HUES6 (cell line): Measurements from ENCODE around the gene ZBTB16.

Experiments
- H3K27ac ChIP-seq: 2 replicates; pipeline ENCODE4 v1.7.0; 2013; ENCODE audit warnings: low read depth, mild to moderate bottlenecking, low read length, inconsistent platforms
- H3K27me3 ChIP-seq: 2 replicates; pipeline ENCODE4 v1.6.1; 2013; ENCODE audit warnings: low read length; ENCODE audit not compliant: control insufficient read depth, insufficient read depth
- H3K36me3 ChIP-seq: 2 replicates; pipeline ENCODE4 v1.6.1; 2013; ENCODE audit warnings: low read length; ENCODE audit not compliant: control insufficient read depth, insufficient read depth
- H3K4me1 ChIP-seq: 2 replicates; pipeline ENCODE4 v1.6.1; 2013; ENCODE audit warnings: low read length; ENCODE audit not compliant: control insufficient read depth, insufficient read depth
- H3K4me3 ChIP-seq: 2 replicates; pipeline ENCODE4 v1.5.1; 2013; ENCODE audit warnings: low read depth, low read length
- H3K9ac ChIP-seq: one replicate; pipeline ENCODE4 v1.6.1; 2013; ENCODE audit warnings: mild to moderate bottlenecking, low read length
- H3K9me3 ChIP-seq: 2 replicates; pipeline ENCODE4 v1.6.1; 2013; ENCODE audit warnings: low read depth, low read length; ENCODE audit not compliant: control insufficient read depth, insufficient read depth

ZBTB16 gene

GRCh38 chr11:114174712-114175495 lies 115.4 kb downstream of the ZBTB16 start:
- Histone ChIP-seq H3K4me1 (peaks cover 3% of the 10 kb centered on the region; the same call in 1 of the 2 replicates), H3K27ac (no peak overlapping the region), H3K9ac (no peak overlapping the region), H3K9me3 (no peaks in the 10 kb centered on the region), H3K4me3 (no peak overlapping the region), H3K27me3 (no peaks in the 10 kb centered on the region; the same call in 1 of the 2 replicates), H3K36me3 (no peaks in the 10 kb centered on the region)

- Histone ChIP-seq H3K27ac (no peak overlapping the region), H3K36me3 (no peaks in the 10 kb centered on the region), H3K27me3 (no peaks in the 10 kb centered on the region; the same call in 1 of the 2 replicates), H3K9ac (no peak overlapping the region), H3K4me1 (no peaks in the 10 kb centered on the region; the same call in 1 of the 2 replicates), H3K9me3 (no peaks in the 10 kb centered on the region), H3K4me3 (no peak overlapping the region)
These were observed 116.2 kb downstream of the ZBTB16 start for GRCh38 chr11:114175706-114176105.

- Histone ChIP-seq H3K9ac (no peak overlapping the region), H3K4me1 (no peaks in the 10 kb centered on the region; the same call in 1 of the 2 replicates), H3K27me3 (no peaks in the 10 kb centered on the region; the same call in 1 of the 2 replicates), H3K27ac (no peak overlapping the region), H3K4me3 (no peak overlapping the region), H3K9me3 (no peaks in the 10 kb centered on the region), H3K36me3 (no peaks in the 10 kb centered on the region)
These were observed 116.8 kb downstream of the ZBTB16 start for GRCh38 chr11:114176321-114176720.

GRCh38 chr11:114178656-114179055 lies 119.1 kb downstream of the ZBTB16 start:
- no peak overlapping the region for H3K27ac ChIP-seq
- no peaks in the 10 kb centered on the region for H3K4me1 ChIP-seq
- H3K27me3 ChIP-seq, result no peaks in the 10 kb centered on the region; the same call in 1 of the 2 replicates
- no peak overlapping the region for H3K4me3 ChIP-seq
- no peaks in the 10 kb centered on the region for H3K36me3 ChIP-seq
- H3K9ac ChIP-seq, result no peak overlapping the region
- no peaks in the 10 kb centered on the region for H3K9me3 ChIP-seq

GRCh38 chr11:114179234-114179941 lies 119.9 kb downstream of the ZBTB16 start:
- no peaks in the 10 kb centered on the region; the same call in 1 of the 2 replicates for H3K27me3 ChIP-seq
- no peak overlapping the region for H3K9ac ChIP-seq
- no peaks in the 10 kb centered on the region for H3K36me3 ChIP-seq
- H3K4me3 ChIP-seq, result no peak overlapping the region
- no peaks in the 10 kb centered on the region for H3K9me3 ChIP-seq
- H3K4me1 ChIP-seq, result no peaks in the 10 kb centered on the region
- H3K27ac ChIP-seq, result no peak overlapping the region

GRCh38 chr11:114180301-114181055 lies 121.0 kb downstream of the ZBTB16 start:
- Histone ChIP-seq H3K9me3 (no peaks in the 10 kb centered on the region), H3K9ac (no peak overlapping the region), H3K4me1 (no peaks in the 10 kb centered on the region), H3K27ac (no peak overlapping the region), H3K4me3 (no peak overlapping the region), H3K27me3 (no peaks in the 10 kb centered on the region; the same call in 1 of the 2 replicates), H3K36me3 (no peaks in the 10 kb centered on the region)

GRCh38 chr11:114181195-114181594 lies 121.7 kb downstream of the ZBTB16 start:
- H3K27me3 ChIP-seq, result no peaks in the 10 kb centered on the region; the same call in 1 of the 2 replicates
- no peaks in the 10 kb centered on the region for H3K9me3 ChIP-seq
- H3K9ac ChIP-seq, result no peak overlapping the region
- H3K36me3 ChIP-seq, result no peaks in the 10 kb centered on the region
- no peak overlapping the region for H3K27ac ChIP-seq
- no peak overlapping the region for H3K4me3 ChIP-seq
- no peaks in the 10 kb centered on the region for H3K4me1 ChIP-seq

GRCh38 chr11:114181752-114182151 lies 122.2 kb downstream of the ZBTB16 start:
- Histone ChIP-seq H3K36me3 (no peaks in the 10 kb centered on the region), H3K9ac (no peak overlapping the region), H3K27me3 (no peaks in the 10 kb centered on the region; the same call in 1 of the 2 replicates), H3K9me3 (no peaks in the 10 kb centered on the region), H3K4me1 (no peaks in the 10 kb centered on the region), H3K4me3 (no peak overlapping the region), H3K27ac (no peak overlapping the region)

GRCh38 chr11:114182471-114183043 lies 123.0 kb downstream of the ZBTB16 start:
- Histone ChIP-seq H3K36me3 (no peaks in the 10 kb centered on the region), H3K9me3 (no peaks in the 10 kb centered on the region), H3K4me1 (no peaks in the 10 kb centered on the region), H3K9ac (no peak overlapping the region), H3K4me3 (no peak overlapping the region), H3K27me3 (no peaks in the 10 kb centered on the region; the same call in 1 of the 2 replicates), H3K27ac (no peak overlapping the region)

- Histone ChIP-seq H3K9me3 (no peaks in the 10 kb centered on the region), H3K4me3 (no peak overlapping the region), H3K27ac (no peak overlapping the region), H3K36me3 (no peaks in the 10 kb centered on the region), H3K4me1 (no peaks in the 10 kb centered on the region), H3K27me3 (no peaks in the 10 kb centered on the region; the same call in 1 of the 2 replicates), H3K9ac (no peak overlapping the region)
These were observed 123.6 kb downstream of the ZBTB16 start for GRCh38 chr11:114183044-114183511.
